GM06990 (cell line): Measurements from ENCODE around the gene RNF145.

Experiments used
- DNase-seq: peaks from one replicate; pipeline ENCODE4 v3.0.0-alpha.2; 2011; ENCODE audit not compliant: insufficient read length; ENCODE audit errors: extremely low read depth
- H3K27me3 ChIP-seq: replicated peaks from 2 replicates; pipeline ENCODE4 v1.6.0; 2011; ENCODE audit warnings: low read length; ENCODE audit not compliant: control insufficient read depth, insufficient read depth
- H3K36me3 ChIP-seq: 2 replicates; pipeline ENCODE4 v1.5.1; 2011; ENCODE audit warnings: low read length; ENCODE audit not compliant: control insufficient read depth, insufficient read depth
- H3K4me3 ChIP-seq: replicated peaks from 2 replicates; pipeline ENCODE4 v1.5.1; 2011; ENCODE audit warnings: low read depth, mild to moderate bottlenecking, control low read depth, low read length
- CTCF ChIP-seq: IDR thresholded peaks from 2 replicates; pipeline ENCODE4 v1.5.1; 2011; ENCODE audit warnings: low read length, control low read depth, mild to moderate bottlenecking, inconsistent platforms; ENCODE audit not compliant: insufficient read depth, poor library complexity, severe bottlenecking

RNF145 gene

GRCh38 chr5:159215886-159216285, 6.5 kb upstream of the RNF145 start:
- TF ChIP-seq CTCF, result no peak
- Histone ChIP-seq H3K27me3 (no peaks in the 10 kb centered on the region), H3K4me3 (no peak overlapping the region), H3K36me3 (no peaks in the 10 kb centered on the region)
- no peak for DNase-seq

GRCh38 chr5:159214486-159215271, 5.3 kb upstream of the RNF145 start:
- Histone ChIP-seq H3K36me3 (no peaks in the 10 kb centered on the region), H3K27me3 (no peaks in the 10 kb centered on the region), H3K4me3 (no peak overlapping the region)
- TF ChIP-seq CTCF, result no peak
- no peak for DNase-seq

- Histone ChIP-seq H3K27me3 (no peaks in the 10 kb centered on the region), H3K36me3 (no peaks in the 10 kb centered on the region), H3K4me3 (no peak overlapping the region)
- no peak for TF ChIP-seq CTCF
- no peak for DNase-seq
Observed at GRCh38 chr5:159212657-159213462, 3.5 kb upstream of the RNF145 start.

GRCh38 chr5:159211729-159212174, 2.4 kb upstream of the RNF145 start:
- no peaks in the 10 kb centered on the region for H3K27me3 ChIP-seq
- H3K36me3 ChIP-seq, result no peaks in the 10 kb centered on the region
- H3K4me3 ChIP-seq, result no peak overlapping the region
- DNase-seq, result no peak
- no peak for TF ChIP-seq CTCF

GRCh38 chr5:159210846-159211245, 1.5 kb upstream of the RNF145 start:
- Histone ChIP-seq H3K4me3 (no peak overlapping the region), H3K27me3 (no peaks in the 10 kb centered on the region), H3K36me3 (no peaks in the 10 kb centered on the region)
- no peak for DNase-seq
- no peak for TF ChIP-seq CTCF
